GM06990 (cell line): ENCODE results near the gene NMNAT2.

Experiments
- DNase-seq: peaks from one replicate; pipeline ENCODE4 v3.0.0-alpha.2; 2011; ENCODE audit not compliant: insufficient read length; ENCODE audit errors: extremely low read depth
- H3K27me3 ChIP-seq: replicated peaks from 2 replicates; pipeline ENCODE4 v1.6.0; 2011; ENCODE audit warnings: low read length; ENCODE audit not compliant: control insufficient read depth, insufficient read depth
- H3K36me3 ChIP-seq: 2 replicates; pipeline ENCODE4 v1.5.1; 2011; ENCODE audit warnings: low read length; ENCODE audit not compliant: control insufficient read depth, insufficient read depth
- H3K4me3 ChIP-seq: replicated peaks from 2 replicates; pipeline ENCODE4 v1.5.1; 2011; ENCODE audit warnings: low read depth, mild to moderate bottlenecking, control low read depth, low read length
- CTCF ChIP-seq: IDR thresholded peaks from 2 replicates; pipeline ENCODE4 v1.5.1; 2011; ENCODE audit warnings: low read length, control low read depth, mild to moderate bottlenecking, inconsistent platforms; ENCODE audit not compliant: insufficient read depth, poor library complexity, severe bottlenecking

NMNAT2 gene

GRCh38 chr1:183281039-183281438, 137.1 kb downstream of the NMNAT2 start:
- no peak for TF ChIP-seq CTCF
- no peaks in the 10 kb centered on the region; the same call in 1 of the 2 replicates for H3K27me3 ChIP-seq
- H3K36me3 ChIP-seq: no peaks in the 10 kb centered on the region
- DNase-seq: no peak
- H3K4me3 ChIP-seq: no peak overlapping the region

GRCh38 chr1:183279835-183280234, 138.3 kb downstream of the NMNAT2 start:
- no peak for DNase-seq
- no peak for TF ChIP-seq CTCF
- H3K27me3 ChIP-seq: no peaks in the 10 kb centered on the region; the same call in 1 of the 2 replicates
- no peak overlapping the region for H3K4me3 ChIP-seq
- H3K36me3 ChIP-seq: no peaks in the 10 kb centered on the region

GRCh38 chr1:183278739-183279591, 139.2 kb downstream of the NMNAT2 start:
- no peak for DNase-seq
- no peaks in the 10 kb centered on the region for H3K27me3 ChIP-seq
- TF ChIP-seq CTCF: no peak

GRCh38 chr1:183277821-183278738, 140.1 kb downstream of the NMNAT2 start:
- Histone ChIP-seq H3K4me3 (no peak overlapping the region), H3K36me3 (no peaks in the 10 kb centered on the region), H3K27me3 (no peaks in the 10 kb centered on the region)
- DNase-seq: no peak
- no peak for TF ChIP-seq CTCF

More at GRCh38 chr1:183278739-183279591, 139.2 kb downstream of the NMNAT2 start:
- no peak overlapping the region for H3K4me3 ChIP-seq
- no peaks in the 10 kb centered on the region for H3K36me3 ChIP-seq

GRCh38 chr1:183276386-183277080, 141.6 kb downstream of the NMNAT2 start:
- Histone ChIP-seq H3K36me3 (no peaks in the 10 kb centered on the region), H3K4me3 (no peak overlapping the region), H3K27me3 (no peaks in the 10 kb centered on the region)
- no peak for DNase-seq
- no peak for TF ChIP-seq CTCF
